CD8-positive, alpha-beta memory T cell (primary cell): ENCODE results near the gene ACACB. TPM values are rescaled to one million over a fixed set of nuclear protein-coding genes. Genes with fewer than 3 reads are reported as not detected.

Source experiments
- CTCF ChIA-PET: fragments of 350-600 bp; sonication (Branson Sonifier 250); formaldehyde crosslinking; loops from one replicate; lab custom pipeline; 2021; ENCODE audit warnings: antibody characterized with exemption; lab: Charles Lee
- POLR2A ChIA-PET: fragments of 350-600 bp; sonication (Branson Sonifier 250); formaldehyde crosslinking; loops from one replicate; lab custom pipeline; 2021; ENCODE audit warnings: antibody characterized with exemption; lab: Charles Lee
- DNase-seq, 5 donors: peaks; one replicate each; pipeline versions ENCODE4 v3.0.0 to v3.0.0-alpha.2; 2020 to 2022; ENCODE audit warnings: mixed read lengths in 1 of 5
- H3K27ac ChIP-seq: one replicate; pipeline ENCODE4 v1.7.0; 2013; ENCODE audit warnings: low read depth, mild to moderate bottlenecking, low read length, moderate library complexity
- H3K27me3 ChIP-seq: 2 replicates; pipeline ENCODE4 v1.7.0; 2013; ENCODE audit warnings: low read length, mild to moderate bottlenecking; ENCODE audit not compliant: insufficient read depth, poor library complexity, severe bottlenecking
- H3K36me3 ChIP-seq: 2 replicates; pipeline ENCODE4 v1.7.0; 2013; ENCODE audit warnings: mild to moderate bottlenecking, low read length, moderate library complexity; ENCODE audit not compliant: insufficient read depth
- H3K4me1 ChIP-seq: 2 replicates; pipeline ENCODE4 v1.7.0; 2013; ENCODE audit warnings: mild to moderate bottlenecking, low read length, moderate library complexity; ENCODE audit not compliant: insufficient read depth
- H3K4me3 ChIP-seq: 2 replicates; pipeline ENCODE4 v1.7.0; 2013; ENCODE audit warnings: mild to moderate bottlenecking, low read length
- H3K9me3 ChIP-seq: 2 replicates; pipeline ENCODE4 v1.7.0; 2013; ENCODE audit warnings: mild to moderate bottlenecking, low read length
- H3K27ac Mint-ChIP-seq, 8 donors: one replicate each; pipeline ENCODE4 v1.8.0; 2020 to 2021; ENCODE audit warnings: mixed read lengths in 8 of 8, mild to moderate bottlenecking in 6 of 8, inconsistent platforms in 3 of 8, moderate library complexity in 3 of 8
- H3K27me3 Mint-ChIP-seq, 2 donors: one replicate each; pipeline ENCODE4 v1.8.0; 2020 to 2021; ENCODE audit warnings: mixed read lengths in 2 of 2, mild to moderate bottlenecking in 1 of 2, moderate library complexity in 1 of 2
- H3K36me3 Mint-ChIP-seq, 3 donors: one replicate each; pipeline ENCODE4 v1.8.0; 2020 to 2021; ENCODE audit warnings: mixed read lengths in 3 of 3, inconsistent platforms in 1 of 3, mild to moderate bottlenecking in 1 of 3
- H3K4me1 Mint-ChIP-seq, 3 donors: one replicate each; pipeline ENCODE4 v1.8.0; 2020 to 2021; ENCODE audit warnings: mixed read lengths in 3 of 3, inconsistent platforms in 1 of 3, mild to moderate bottlenecking in 1 of 3
- H3K4me3 Mint-ChIP-seq, 7 donors: one replicate each; pipeline ENCODE4 v1.8.0; 2020 to 2021; ENCODE audit warnings: mixed read lengths in 7 of 7, mild to moderate bottlenecking in 6 of 7, moderate library complexity in 4 of 7, inconsistent platforms in 2 of 7
- H3K9me3 Mint-ChIP-seq, 5 donors: one replicate each; pipeline ENCODE4 v1.8.0; 2020 to 2022; ENCODE audit warnings: mixed read lengths in 5 of 5, mild to moderate bottlenecking in 3 of 5, moderate library complexity in 2 of 5, inconsistent platforms in 1 of 5
- polyA plus RNA-seq: library from polyadenylated mRNA; unstranded; fragments of 300-500 nt; fragmentation: Illumina TruSeq; gene quantifications from one replicate; pipeline ENCODE4 v1.2.3, GENCODE V29; 2021
- total RNA-seq, 2 experiments: library from RNA; stranded (reverse); gene quantifications; one replicate each; pipeline ENCODE4 v1.2.3, GENCODE V29; 2021

Gene ACACB
- total and polyA plus RNA-seq, 3 experiments from 2014 or later = 1.4 to 7.9 (median 7.8) TPM

DNA sequence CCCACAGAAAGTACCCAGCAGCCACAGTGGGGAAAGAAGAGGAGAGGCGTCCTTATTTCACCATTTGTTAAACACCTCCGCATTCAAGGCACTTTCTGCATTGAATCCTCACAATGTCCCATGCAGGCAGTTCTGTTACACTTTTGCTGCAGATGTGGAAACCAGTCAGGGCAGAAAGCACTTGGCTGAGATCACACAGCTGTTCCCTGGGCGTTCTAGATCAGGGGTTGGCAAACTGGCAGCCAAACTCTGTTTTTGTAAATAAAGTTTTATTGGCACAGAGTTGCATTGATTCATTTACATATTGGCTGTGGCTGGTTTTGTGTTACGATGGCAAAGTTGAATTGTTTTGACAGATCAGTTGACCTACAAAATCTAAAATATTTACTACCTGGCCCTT, 172.6 kb downstream of the ACACB start:
- no peaks in the 10 kb centered on the region for H3K9me3 Mint-ChIP-seq
- Histone ChIP-seq H3K9me3 (no peaks in the 10 kb centered on the region), H3K4me1 (no peaks in the 10 kb centered on the region), H3K4me3 (no peak overlapping the region), H3K36me3 (no peaks in the 10 kb centered on the region), H3K27ac (no peak overlapping the region), H3K27me3 (no peaks in the 10 kb centered on the region)
- no peaks in the 10 kb centered on the region for H3K36me3 Mint-ChIP-seq
- peaks cover 18 to 31% of the 10 kb centered on the region in 2 donors for H3K27me3 Mint-ChIP-seq
- ChIA-PET CTCF (no interaction called here), POLR2A (no interaction called here)
- H3K4me1 Mint-ChIP-seq = no peaks in the 10 kb centered on the region
- no peak overlapping the region for H3K4me3 Mint-ChIP-seq
- no peak overlapping the region for H3K27ac Mint-ChIP-seq
- DNase-seq = no peak

DNA sequence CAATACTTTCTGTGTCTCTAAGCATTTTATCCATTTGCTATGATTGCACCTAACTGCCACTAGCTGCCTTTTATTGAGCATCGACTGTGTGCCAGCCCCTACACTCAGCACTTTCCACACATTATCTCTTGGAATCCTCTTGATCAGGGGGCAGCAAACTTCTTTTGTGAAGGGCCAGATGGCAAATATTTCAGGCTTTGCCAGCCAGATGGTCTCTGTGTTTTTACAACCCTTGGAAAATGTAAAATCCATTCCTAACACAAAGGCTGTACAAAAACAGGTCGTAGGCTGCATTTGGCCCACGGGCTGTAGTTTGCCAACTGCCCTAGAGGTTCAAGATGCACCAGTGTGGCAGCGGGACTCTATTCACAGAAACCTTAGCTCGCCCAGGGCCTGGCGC, 173.2 kb downstream of the ACACB start:
- Mint-ChIP-seq H3K4me1 (no peaks in the 10 kb centered on the region), H3K27me3 (peaks cover 18 to 34% of the 10 kb centered on the region in 2 donors), H3K27ac (no peak overlapping the region), H3K36me3 (no peaks in the 10 kb centered on the region), H3K4me3 (no peak overlapping the region), H3K9me3 (no peaks in the 10 kb centered on the region)
- no peaks in the 10 kb centered on the region for H3K4me1 ChIP-seq
- CTCF ChIA-PET = no interaction called here
- H3K27me3 ChIP-seq = no peaks in the 10 kb centered on the region
- H3K36me3 ChIP-seq = no peaks in the 10 kb centered on the region
- DNase-seq = no peak
- H3K27ac ChIP-seq = no peak overlapping the region
- no peaks in the 10 kb centered on the region for H3K9me3 ChIP-seq
- no peak overlapping the region for H3K4me3 ChIP-seq
- POLR2A ChIA-PET = no interaction called here

DNA sequence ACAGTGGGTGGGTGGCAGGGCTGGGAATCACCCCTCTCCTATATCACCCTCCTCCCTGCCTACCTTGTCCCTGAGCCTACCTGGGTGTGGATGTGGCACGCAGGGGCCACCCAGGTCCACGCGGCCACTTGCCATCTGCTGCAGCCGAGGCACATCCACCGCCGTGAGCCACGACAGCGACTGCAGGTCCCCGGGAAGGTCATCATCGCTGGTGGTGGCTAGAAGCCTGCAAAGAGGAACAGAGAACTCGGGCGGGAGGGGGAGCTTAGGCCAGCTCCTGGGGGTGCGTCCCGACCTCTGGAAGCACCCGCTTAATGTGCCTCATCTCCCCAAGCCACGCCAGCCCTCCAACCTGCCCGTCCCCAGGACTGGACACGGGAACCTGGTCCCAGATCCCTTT, 173.7 kb downstream of the ACACB start:
- Histone ChIP-seq H3K4me1 (no peaks in the 10 kb centered on the region), H3K4me3 (no peak overlapping the region), H3K27me3 (no peaks in the 10 kb centered on the region), H3K9me3 (no peaks in the 10 kb centered on the region), H3K27ac (no peak overlapping the region), H3K36me3 (no peaks in the 10 kb centered on the region)
- H3K4me3 Mint-ChIP-seq = no peak overlapping the region
- no peak for DNase-seq
- POLR2A ChIA-PET = no interaction called here
- H3K36me3 Mint-ChIP-seq = no peaks in the 10 kb centered on the region
- CTCF ChIA-PET = no interaction called here
- H3K4me1 Mint-ChIP-seq = no peaks in the 10 kb centered on the region
- peaks cover 18 to 39% of the 10 kb centered on the region in 2 donors for H3K27me3 Mint-ChIP-seq
- H3K27ac Mint-ChIP-seq = peak overlapping the region in 1 of 8 donors; percentile 14
- H3K9me3 Mint-ChIP-seq = no peaks in the 10 kb centered on the region

DNA sequence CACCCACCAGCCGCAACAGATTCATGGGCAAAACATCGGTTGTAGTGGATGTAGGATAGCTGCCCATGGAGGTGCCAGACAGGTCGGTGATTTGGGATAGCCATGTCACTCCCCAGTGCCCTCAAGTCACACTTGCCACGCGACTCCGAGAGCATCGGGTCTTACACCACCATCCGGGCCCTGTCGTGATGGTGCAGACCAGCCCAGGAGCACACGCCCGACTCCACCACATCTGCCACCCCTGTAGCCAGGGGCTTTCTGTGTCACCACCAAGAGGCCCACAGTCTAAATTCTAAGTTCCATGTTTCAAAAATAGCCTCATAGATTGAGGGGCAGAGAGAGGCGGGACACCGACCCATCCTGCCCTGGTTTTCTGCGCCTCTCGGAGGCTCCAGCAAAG, 174.7 kb downstream of the ACACB start:
- H3K4me1 Mint-ChIP-seq = no peaks in the 10 kb centered on the region
- peaks cover 18 to 46% of the 10 kb centered on the region in 2 donors for H3K27me3 Mint-ChIP-seq
- no peak overlapping the region for H3K27ac Mint-ChIP-seq
- Histone ChIP-seq H3K4me1 (no peaks in the 10 kb centered on the region), H3K27ac (no peak overlapping the region), H3K4me3 (no peak overlapping the region), H3K9me3 (no peaks in the 10 kb centered on the region), H3K27me3 (no peaks in the 10 kb centered on the region), H3K36me3 (no peaks in the 10 kb centered on the region)
- no peak for DNase-seq
- H3K4me3 Mint-ChIP-seq = no peak overlapping the region
- ChIA-PET CTCF (no interaction called here), POLR2A (no interaction called here)
- no peaks in the 10 kb centered on the region for H3K9me3 Mint-ChIP-seq
- no peaks in the 10 kb centered on the region for H3K36me3 Mint-ChIP-seq

DNA sequence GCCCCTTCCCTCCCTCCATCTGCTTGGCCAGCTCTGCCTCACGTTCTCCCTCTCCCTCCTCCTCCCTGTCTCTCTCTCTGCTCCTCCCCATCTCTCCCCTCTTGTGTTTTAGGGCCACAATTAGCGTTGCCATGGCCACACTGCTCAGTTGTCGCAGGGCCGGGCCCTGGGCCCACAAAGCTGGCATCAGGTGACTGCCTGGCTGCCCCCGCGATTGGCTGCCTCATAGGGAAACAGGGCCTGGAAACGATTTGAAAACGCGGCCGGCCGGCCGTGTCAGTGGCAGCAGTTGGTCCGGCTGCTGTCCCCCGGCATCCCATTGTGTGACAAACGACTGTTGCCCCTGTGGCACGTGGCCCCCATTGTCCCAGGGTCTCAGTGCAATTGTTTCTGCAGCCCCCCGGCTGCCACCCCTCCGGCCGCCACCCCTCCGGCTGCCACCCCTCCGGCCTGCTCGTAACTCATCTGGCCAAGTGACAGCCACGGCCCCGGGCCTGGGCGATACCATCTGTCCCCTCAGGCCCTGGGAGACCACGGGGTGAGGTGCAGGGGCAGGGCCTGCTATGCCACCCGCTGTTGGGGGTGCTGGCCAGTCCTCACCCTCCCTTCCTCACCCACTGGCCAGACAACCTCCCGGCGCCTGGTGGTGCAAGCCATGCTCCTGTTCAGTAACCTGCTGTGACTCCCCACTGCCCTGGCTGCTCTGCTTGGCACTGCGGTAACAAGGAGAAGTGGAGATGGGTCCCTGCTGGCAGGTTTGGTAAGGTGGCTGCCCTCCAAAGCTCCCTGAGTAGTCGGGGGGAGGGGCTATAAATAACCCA, 175.3 kb downstream of the ACACB start:
- H3K27ac Mint-ChIP-seq = no peak overlapping the region
- Histone ChIP-seq H3K9me3 (no peaks in the 10 kb centered on the region), H3K4me1 (no peaks in the 10 kb centered on the region), H3K27ac (no peak overlapping the region), H3K36me3 (no peaks in the 10 kb centered on the region), H3K27me3 (no peaks in the 10 kb centered on the region), H3K4me3 (no peak overlapping the region)
- H3K9me3 Mint-ChIP-seq = no peaks in the 10 kb centered on the region
- H3K36me3 Mint-ChIP-seq = no peaks in the 10 kb centered on the region
- no peaks in the 10 kb centered on the region for H3K4me1 Mint-ChIP-seq
- H3K27me3 Mint-ChIP-seq = peaks cover 18 to 50% of the 10 kb centered on the region in 2 donors
- ChIA-PET POLR2A (interaction anchor here (0.5 kb wide), 1 partner anchor 77 kb away, joined by 5 read pairs; no protein-coding TSS in a partner anchor), CTCF (no interaction called here)
- H3K4me3 Mint-ChIP-seq = no peak overlapping the region
- DNase-seq = no peak

DNA sequence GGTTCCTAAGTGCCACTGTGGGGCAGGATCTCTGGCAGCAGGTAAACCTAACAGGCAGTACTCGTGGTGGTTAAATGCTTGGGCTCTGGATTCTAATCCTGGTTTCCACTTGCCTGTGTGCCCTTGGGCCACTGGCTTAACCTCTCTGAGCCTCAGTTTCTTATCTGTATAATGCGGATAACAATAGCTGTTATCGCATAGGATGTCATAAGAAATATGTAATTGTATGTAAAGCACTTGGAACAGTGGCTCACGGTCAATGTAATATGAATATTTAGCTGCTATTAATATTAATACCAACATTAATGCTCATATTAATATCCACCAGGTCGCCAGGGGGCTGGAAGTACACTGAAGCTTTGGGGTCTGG, 175.9 kb downstream of the ACACB start:
- H3K9me3 ChIP-seq = no peaks in the 10 kb centered on the region
- peaks cover 18 to 50% of the 10 kb centered on the region in 2 donors for H3K27me3 Mint-ChIP-seq
- H3K27ac Mint-ChIP-seq = no peak overlapping the region
- H3K4me3 ChIP-seq = no peak overlapping the region
- no peak overlapping the region for H3K4me3 Mint-ChIP-seq
- CTCF ChIA-PET = no interaction called here
- no peaks in the 10 kb centered on the region for H3K36me3 Mint-ChIP-seq
- no peaks in the 10 kb centered on the region for H3K36me3 ChIP-seq
- no peaks in the 10 kb centered on the region for H3K4me1 ChIP-seq
- no peaks in the 10 kb centered on the region for H3K4me1 Mint-ChIP-seq
- H3K27ac ChIP-seq = no peak overlapping the region
- DNase-seq = no peak
- no peaks in the 10 kb centered on the region for H3K9me3 Mint-ChIP-seq
- H3K27me3 ChIP-seq = no peaks in the 10 kb centered on the region
- POLR2A ChIA-PET = interaction anchor here (0.5 kb wide), 1 partner anchor 76 kb away, joined by 5 read pairs; no protein-coding TSS in a partner anchor

DNA sequence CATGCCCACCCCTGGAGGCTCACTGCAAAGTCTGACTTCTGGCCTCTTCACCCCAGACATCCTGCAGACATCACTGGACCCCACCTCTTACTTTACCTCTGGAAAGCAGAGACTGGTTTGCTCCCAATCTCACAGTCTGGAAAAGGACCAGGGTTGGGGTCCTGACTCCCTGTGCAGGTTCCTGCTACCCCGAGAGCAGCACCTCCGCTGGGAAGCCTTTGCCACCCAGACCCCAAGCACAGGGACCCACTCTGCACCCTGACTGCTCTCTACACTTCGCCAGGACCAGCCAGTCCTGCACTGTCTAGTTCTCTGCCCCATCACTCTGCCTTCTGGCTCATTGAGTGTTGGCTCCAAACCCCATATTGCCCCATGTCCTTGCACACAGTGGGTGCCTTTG, 176.7 kb downstream of the ACACB start:
- no peak for DNase-seq
- Histone ChIP-seq H3K36me3 (no peaks in the 10 kb centered on the region), H3K4me3 (no peak overlapping the region), H3K27me3 (no peaks in the 10 kb centered on the region), H3K9me3 (no peaks in the 10 kb centered on the region), H3K4me1 (no peaks in the 10 kb centered on the region), H3K27ac (no peak overlapping the region)
- H3K36me3 Mint-ChIP-seq = no peaks in the 10 kb centered on the region
- H3K27ac Mint-ChIP-seq = no peak overlapping the region
- H3K4me1 Mint-ChIP-seq = no peaks in the 10 kb centered on the region
- H3K27me3 Mint-ChIP-seq = peaks cover 18 to 50% of the 10 kb centered on the region in 2 donors
- CTCF ChIA-PET = no interaction called here
- no peaks in the 10 kb centered on the region for H3K9me3 Mint-ChIP-seq
- POLR2A ChIA-PET = no interaction called here
- H3K4me3 Mint-ChIP-seq = no peak overlapping the region

DNA sequence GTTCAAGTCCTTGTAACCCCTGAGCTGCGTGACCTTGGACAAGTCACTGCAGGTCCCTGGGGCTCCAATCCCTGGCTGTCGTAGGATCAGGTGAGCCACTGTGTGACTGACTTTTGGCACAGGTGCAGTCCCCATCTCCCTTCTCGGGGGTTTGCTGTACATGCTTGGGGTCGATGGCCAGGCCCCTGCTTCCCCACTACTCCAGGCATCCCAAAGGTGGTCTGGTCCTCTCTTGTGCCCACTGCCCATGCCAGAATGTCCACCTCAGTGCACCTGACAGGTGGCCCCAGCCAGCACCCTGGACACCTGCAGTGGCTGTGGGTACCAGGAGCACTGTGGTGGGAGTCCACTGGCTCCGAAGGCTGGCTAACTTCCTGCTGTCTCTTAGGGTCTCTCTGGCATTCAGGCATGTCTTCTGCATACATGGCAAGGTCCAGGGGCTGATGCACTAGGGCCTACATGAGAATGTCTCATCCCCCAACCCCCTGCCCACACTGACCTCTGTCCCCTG, 178.0 kb downstream of the ACACB start:
- Histone ChIP-seq H3K36me3 (no peaks in the 10 kb centered on the region), H3K9me3 (no peaks in the 10 kb centered on the region), H3K4me1 (no peaks in the 10 kb centered on the region), H3K4me3 (no peak overlapping the region), H3K27me3 (no peaks in the 10 kb centered on the region), H3K27ac (no peak overlapping the region)
- no peaks in the 10 kb centered on the region for H3K36me3 Mint-ChIP-seq
- ChIA-PET CTCF (no interaction called here), POLR2A (no interaction called here)
- no peak overlapping the region for H3K27ac Mint-ChIP-seq
- no peaks in the 10 kb centered on the region for H3K4me1 Mint-ChIP-seq
- no peak overlapping the region for H3K4me3 Mint-ChIP-seq
- no peak for DNase-seq
- no peaks in the 10 kb centered on the region for H3K9me3 Mint-ChIP-seq
- H3K27me3 Mint-ChIP-seq = peaks cover 17 to 43% of the 10 kb centered on the region in 2 donors
